Renal cortex interstitium (tissue), 11 donors: ENCODE data around the gene SCMH1. TPM values are rescaled to one million over a fixed set of nuclear protein-coding genes. Genes with fewer than 3 reads are reported as not detected.

Experiments used
- DNase-seq, 11 donors: peaks; one replicate each; pipeline ENCODE4 v3.0.0-alpha.2; 2013; ENCODE audit warnings: low read depth in 9 of 11, low spot score in 4 of 11; ENCODE audit errors: extremely low read depth in 1 of 11
- polyA plus RNA-seq, 3 donors: library from polyadenylated mRNA; unstranded; fragments of 120-200 nt; gene quantifications; one replicate each; pipeline ENCODE4 v1.2.1, GENCODE V29; 2013; ENCODE audit not compliant: insufficient read length in 3 of 3

Gene SCMH1
- polyA plus RNA-seq, 3 donors: 34.2 to 45.3 (median 42.4) TPM

DNA sequence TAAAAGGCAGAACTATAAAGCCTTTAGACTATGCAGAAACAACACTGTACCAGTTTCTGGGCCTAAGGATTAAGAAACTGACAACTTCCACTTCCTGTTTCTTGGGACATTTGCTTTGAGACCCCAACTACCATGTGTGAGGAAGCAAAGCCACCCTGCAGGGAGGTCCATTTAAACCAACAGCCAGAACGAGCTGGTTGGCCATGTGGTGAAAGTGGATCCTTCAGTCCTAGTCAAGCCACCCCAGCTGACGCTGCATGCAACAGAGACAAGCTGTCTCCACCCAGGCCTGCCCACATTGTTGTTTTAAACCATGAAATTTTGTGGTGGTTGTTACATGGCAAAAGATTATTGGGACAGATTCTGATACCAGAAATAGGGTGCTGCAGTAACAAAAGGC, 188.8 kb downstream of the SCMH1 start:
- DNase-seq: no peak

DNA sequence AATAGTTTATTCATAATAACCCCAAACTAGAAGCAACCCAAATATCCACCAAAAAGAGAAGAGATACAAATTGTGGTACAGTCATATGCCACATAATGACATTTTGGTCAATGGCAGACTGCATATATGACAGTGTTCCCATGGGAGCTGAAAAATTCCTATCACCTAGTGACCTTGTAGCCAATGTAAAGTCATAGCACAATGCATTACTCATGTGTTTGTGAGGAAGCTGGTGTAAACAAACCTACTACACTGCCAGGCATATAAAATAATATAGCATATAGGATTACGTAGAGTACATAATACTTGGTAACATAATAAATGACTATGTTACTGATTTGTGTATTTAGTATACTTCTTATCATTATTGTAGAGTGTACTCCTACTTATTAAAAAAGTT, 191.1 kb downstream of the SCMH1 start:
- DNase-seq: no peak

DNA sequence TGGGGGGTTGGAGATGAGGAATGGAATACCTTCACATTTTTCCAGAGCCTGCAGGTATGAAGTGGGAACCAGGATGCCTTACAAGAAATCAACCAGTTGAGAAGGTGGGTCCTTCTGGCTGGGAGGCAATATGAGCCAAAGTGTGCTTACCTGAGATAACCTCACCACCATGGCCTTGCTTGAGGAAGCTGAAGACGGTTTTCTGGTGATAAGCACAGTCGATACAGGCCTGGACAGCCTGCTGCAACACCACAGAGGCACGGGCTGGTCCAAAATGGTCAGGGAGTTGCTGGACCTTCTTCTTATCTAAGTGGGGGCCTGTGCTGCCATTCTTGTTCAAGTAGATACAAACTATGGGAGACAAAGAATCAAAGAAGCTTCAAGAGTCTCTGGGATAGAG, 193.6 kb downstream of the SCMH1 start:
- DNase-seq: no peak

DNA sequence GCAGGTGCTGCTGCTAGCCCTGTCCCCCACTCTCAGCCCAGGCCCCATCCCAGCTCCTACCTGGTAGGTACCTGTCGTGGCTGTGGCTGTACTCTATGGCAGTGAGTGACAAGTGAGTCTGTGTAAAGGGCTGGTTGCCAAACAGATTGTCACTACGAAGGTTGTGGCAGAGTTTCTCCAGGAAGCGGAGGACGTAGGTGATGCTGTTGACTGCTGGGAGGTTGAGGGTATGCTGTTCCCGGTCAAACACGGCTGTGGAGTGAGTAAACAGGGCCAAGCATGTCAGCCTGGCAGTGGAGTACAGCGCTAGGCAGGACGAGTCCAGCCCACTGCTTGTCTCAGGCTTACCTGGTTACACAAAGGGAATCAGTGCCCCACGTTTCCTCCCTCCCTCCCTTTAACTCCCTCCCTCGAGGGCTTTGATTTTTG, 195.7 kb downstream of the SCMH1 start:
- no peak for DNase-seq

DNA sequence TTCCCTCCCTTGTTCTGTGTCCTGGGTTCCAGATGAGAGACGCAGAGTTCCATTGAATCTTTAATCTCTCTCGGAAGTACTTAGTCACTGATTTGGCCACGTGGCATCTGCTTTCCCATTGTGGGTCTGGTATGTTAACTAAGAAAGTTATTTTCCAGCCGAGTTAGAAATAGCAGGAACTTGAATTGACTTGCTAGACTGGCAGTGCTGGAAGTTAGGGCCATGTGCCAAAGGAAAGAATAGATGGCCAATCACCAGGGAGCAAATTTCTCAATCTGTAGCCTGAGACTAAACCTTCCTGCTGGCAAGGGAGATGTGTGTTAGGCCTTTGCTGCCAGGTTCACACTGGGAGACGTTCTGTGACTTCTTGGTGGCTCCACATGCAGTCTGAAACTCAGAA, 196.4 kb downstream of the SCMH1 start:
- peak in 3 of 11 donors; percentile 18 to 24 (median 18) for DNase-seq

DNA sequence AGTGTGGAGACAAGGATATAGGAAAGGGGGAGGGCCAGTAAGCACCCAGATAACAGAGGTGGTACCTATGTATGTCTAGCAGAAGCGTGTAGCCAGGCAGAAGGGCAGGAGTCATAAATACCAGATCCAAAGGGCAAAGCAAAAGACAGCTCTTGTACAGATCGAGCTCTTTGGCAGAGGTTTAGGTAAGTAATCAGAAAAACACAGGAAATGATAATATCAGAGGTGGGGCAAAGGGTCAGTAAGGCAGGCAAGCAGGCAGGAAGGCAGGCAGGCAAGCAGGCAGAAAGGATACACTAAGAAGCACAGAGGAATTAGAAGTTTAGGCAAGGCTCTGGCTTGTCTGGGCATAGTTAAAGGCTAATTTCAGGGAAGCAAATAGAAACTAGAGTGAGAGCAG, 197.9 kb downstream of the SCMH1 start:
- DNase-seq: no peak

DNA sequence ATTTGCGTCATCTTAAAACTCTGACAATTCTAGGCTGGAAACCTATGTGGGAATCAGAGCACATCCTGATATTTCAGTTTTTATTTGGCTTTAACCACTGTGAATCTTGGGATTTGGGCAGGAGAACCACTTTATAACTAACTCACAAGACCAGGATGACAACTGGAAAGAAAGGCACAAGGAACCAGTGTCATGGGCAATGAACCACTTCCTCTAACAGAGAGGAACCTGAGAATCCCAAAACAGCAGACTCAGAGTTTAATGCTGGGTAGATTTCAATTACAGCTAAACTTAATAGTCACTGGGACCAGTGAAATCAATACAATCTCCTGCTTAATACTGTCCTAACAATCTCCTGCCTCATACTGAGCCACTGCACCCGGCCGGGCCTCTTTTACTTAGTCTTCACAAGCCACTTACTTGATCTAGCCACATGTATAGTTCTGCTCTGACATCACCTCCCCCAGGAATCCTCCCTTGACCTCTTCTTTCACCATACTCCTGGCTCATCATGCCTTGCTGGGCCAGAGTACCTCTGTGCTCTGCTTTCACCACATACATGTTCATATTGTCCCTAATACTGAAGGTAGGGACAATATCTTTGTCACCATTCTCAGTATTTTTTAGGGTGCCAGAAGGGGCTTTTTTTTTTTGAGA, 200.4 kb downstream of the SCMH1 start:
- no peak for DNase-seq

DNA sequence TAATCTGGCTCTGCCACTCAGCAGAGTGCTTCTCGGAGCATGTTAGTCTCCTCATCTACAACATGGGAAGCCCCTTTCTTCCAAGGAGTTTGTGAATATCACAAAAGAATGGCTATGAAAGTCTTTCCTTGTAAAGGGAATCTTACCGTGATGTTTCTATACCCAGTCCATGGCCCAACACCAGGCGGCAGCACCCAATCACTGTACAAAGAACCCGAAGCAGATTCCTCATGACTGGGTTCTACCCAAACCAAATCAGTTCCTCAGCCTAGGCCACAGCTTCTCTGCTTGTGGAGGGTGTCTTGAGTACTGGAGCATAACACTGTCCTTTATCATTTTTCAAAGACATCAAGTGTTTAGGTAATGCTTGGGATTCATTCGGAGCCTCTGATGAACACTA, 204.0 kb downstream of the SCMH1 start:
- no peak for DNase-seq

DNA sequence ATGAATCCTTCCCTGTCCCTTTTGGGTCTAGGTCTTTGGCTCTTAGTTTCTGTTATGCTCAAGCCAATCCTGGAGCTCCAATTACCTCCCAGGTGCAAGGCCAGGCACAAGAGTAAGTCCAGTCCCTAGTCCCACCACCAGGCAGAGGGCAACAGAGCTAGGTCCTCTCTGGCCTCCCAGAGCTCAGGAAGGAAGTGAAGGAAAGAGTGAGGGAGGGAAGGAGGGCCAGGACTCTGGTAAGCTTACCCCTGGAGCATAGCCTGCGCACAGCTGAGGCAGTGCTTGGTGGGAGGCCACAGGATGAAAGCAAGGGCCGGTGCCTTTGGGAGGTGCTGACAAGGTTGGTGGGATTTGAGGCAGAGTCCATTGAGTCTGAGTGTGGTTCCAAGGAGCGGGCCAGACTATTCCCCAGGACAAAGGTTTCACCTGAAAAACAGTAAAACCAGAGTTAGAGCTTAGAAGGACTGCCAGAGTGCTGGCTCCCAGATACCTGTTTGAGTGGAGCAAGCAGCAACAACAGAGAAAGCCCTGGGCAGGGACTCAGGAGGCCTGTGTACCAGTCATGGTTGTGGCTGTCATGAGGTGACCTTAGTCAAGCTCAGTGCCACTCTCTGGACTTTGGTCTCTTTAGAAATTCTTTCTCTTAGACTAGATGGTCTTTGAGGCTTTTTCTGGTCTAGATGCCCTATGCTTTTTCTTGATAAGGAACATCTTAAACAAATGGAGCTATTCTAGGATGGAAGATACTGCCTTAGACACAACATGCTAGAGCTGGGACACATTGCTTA, 204.8 kb downstream of the SCMH1 start:
- no peak for DNase-seq

DNA sequence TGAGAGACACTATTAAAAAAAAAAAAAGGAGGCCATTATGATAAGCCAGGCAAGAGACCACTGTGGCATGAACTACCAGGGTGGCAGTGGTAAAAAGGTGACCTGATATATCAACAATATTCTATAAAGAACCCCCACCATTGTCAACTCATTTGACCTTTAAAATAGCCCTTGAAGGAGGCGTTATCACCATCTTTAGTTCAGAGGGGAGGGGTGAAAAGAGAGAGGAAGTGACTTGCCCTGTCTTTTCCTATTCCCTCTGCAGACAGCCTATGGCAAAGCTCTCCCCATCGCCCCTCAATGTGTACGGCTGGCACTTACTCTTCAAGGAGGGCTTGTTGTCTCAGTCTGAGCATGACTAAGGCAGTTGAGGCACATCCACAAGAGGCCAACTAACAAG, 208.8 kb downstream of the SCMH1 start:
- DNase-seq: no peak

DNA sequence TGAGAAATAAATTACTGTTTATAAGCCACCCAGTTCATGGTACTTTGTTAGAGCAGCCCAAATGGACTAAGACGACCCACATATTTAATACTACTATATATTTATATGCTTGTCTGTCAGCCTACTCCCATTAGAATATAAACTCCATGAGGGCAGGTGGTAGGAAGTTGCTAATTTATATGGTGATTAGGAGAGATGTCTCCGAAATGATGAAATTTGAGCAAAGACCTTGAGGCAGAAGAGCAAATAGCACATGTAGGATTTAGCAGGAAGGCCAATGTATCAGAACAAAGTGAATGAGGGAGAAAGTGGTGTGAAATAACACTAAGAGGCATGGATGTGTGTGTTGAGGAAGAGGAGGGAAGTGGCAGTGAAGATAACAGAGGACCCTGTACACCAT, 210.0 kb downstream of the SCMH1 start:
- DNase-seq: no peak

DNA sequence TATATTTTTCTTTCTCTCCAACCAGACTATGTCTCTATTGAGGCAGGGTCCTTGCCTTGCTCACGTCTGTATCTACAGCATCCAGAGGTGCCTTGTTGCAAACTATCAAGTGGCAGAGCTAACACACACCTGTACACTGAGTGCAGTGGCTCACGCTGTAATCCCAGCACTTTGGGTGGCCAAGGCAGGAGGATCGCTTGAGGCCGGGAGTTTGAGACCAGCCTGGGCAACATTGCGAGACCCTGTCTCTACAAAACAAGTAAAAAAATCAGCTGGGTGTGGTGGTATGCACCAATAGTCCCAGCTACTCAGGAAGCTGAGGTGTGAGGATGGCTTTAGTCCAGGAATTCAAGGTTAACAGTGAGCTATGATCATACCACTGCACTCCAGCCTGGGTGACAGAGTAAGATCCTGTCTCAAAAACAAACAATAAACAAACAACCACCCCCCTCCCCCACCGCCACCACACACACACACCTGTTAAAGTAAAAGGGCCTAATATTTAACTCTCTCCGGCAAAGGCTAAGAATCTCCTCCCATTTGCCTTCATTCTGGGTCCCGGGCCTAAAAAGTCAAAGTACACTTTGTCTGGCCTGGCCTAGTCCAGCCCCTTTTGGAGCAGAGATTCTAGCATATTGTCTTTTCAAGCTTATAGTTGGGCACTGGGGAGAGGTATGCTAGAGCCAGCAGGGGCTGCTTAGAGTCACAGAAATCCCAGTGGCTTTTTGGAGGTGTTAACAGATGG, 211.1 kb downstream of the SCMH1 start:
- DNase-seq: no peak

DNA sequence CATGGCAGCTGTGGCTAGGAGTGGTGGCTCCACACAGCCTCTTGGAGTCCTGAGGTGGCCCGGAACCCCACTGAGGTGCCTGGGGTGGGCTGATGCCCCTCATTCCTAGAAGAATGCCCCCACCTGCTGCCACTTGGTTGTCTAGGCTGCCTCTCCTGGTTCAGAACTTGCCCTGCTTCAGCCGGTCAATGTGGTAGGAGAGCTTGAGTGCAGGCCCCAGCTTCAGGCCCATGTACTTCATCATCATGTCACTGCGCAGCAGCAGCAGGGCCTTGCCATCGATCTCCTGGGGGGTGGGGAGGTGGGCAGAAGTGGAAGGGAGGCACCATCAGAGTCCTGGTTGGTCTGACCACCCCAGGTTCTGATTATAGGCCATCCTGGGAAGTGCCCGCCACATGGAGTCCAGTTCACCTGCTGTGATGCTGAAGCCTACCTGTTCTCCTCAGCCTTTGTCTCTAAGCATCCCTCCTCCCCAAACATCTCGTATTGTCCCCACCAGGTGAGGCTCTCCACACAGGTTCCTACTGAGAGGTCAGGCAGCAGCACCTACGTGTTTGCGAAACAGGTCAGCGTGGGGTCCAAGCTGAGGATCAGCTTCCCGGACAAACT, 214.0 kb downstream of the SCMH1 start:
- no peak for DNase-seq

DNA sequence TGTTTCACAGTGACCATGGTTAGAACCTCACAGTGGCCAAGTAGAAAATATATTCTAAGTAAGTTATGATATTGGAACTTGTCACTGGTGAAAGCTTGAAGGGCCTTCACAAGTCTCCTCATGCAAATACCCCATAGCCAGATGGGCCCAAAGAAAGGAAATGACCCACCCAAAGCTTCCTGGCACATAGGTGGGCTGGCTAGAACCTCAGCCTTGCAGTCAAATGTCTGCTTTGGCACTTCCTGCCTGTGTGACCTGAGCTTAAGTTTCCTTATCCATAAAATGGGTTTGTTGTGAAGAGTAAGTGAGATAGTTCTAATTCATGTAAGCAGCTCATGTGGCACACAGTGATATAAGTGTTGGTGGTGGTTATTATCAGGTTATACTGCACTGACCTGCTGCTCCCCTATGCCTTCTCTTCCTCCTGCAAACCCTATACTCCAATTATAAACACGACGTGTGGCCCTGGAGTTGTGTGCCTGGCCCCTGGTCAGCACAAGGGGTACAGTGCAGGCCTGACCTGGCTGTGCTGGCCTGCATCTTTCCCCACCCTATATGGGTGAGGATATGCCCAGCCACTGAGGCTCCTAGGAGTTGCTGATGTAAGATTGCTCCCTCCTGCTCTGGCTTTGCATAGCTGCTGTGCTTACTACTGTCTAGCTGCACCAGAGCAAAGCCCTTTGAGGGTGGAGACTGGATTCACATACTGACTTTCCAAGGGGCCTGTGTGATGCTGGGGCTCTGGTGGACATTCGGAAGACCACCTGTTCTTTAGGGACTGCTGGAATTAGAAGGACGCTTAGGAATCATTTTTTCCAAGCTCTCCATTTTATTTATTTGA, 215.9 kb downstream of the SCMH1 start:
- no peak for DNase-seq

DNA sequence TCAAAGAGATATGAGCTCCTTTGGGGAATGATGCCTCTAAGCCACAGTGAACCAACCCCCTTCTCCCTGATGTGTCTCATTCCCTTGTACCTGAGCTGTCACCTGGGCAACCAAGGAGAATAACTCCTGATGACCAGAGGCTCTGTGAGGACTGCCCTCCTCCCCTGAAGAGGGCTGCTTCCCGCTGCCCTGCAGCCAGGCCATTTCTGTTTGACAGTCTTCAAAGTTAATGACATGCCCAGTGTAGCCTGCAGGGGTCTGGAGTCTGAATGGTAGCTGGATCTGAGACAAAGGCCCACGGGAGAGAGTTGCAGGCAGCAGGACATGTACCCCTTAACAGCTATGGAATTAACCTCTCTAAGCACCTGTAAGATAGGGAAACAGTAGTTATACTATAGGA, 217.2 kb downstream of the SCMH1 start:
- no peak for DNase-seq

DNA sequence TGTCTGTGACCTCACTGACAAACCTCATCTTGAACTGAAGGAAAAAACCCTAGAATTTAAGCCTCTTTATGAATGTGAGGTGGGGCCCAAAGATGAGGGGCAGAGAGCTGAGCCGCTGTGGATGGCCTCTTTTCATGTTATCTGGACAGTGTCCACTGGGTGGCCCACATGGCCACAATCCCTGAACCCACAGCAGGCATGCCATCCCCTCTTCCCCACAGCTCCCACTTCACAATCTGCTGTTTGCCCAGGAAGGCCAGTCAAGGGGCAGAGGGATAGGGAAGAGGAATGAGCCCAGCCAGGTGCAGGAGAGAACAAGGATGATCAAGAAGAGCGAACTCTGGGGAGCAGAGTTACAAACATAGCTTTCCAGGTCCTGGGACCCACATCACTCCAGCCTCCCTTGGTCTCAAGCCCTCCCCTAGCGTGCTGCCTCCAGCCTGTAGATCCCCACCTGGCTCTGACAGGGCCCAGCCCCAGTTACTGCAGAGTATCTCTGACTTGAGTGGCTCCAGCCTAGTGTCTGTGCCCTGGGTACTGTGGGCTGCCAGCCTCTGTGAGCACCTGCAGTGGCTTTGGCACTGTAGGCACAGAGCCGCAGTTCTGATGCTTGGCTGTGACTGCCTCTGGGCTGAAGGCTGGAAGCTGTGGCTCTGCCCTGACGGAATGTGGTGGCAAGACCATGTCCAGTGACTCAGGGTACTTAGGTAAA, 218.7 kb downstream of the SCMH1 start:
- DNase-seq: no peak

DNA sequence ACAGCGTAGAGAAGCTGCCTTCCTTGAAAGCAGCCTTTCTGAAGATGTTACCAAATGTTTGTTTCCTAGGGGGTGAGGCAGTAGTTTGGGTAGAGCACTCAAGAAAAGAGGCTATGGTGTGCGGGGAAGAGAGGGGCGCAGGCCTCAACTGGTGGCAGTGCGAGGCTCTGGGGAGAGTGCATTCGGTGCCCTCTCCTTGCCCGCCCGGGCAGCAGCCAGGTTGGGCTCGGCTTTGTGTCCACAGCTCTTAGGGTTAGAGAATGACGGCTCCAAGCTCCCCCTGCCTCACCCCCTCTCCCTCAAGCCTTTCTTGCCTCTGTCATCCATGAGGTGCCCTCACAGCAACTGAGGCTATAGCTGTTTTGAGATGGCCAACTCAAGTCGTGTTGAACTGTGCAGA, 219.7 kb downstream of the SCMH1 start:
- no peak for DNase-seq
